Left ventricle myocardium inferior (tissue), 1 donor: ENCODE results near the gene TSHZ2. TPM values are rescaled to one million over a fixed set of nuclear protein-coding genes. Genes with fewer than 3 reads are reported as not detected.

ENCODE experiments used
- DNase-seq: peaks from one replicate; pipeline ENCODE4 v3.0.0-alpha.2; 2020
- H3K27ac ChIP-seq: fragments of 200-600 bp; replicated peaks from 2 replicates; pipeline ENCODE4 v1.8.0; 2021
- H3K27me3 ChIP-seq: fragments of 200-600 bp; 2 replicates; pipeline ENCODE4 v1.8.0; 2021; ENCODE audit warnings: low read depth
- H3K36me3 ChIP-seq: fragments of 200-600 bp; 2 replicates; pipeline ENCODE4 v1.8.0; 2021
- H3K4me1 ChIP-seq: fragments of 200-600 bp; 2 replicates; pipeline ENCODE4 v1.8.0; 2021
- H3K4me3 ChIP-seq: fragments of 200-600 bp; 2 replicates; pipeline ENCODE4 v1.8.0; 2021; ENCODE audit warnings: mild to moderate bottlenecking, moderate library complexity
- H3K9me3 ChIP-seq: fragments of 200-600 bp; replicated peaks from 2 replicates; pipeline ENCODE4 v1.8.0; 2021
- CTCF ChIP-seq: fragments of 200-600 bp; IDR thresholded peaks from 2 replicates; pipeline ENCODE4 v1.8.0; 2021; ENCODE audit warnings: antibody characterized with exemption, mild to moderate bottlenecking, borderline replicate concordance
- intact Hi-C: fragments of 100-400 bp; cut with micrococcal nuclease; formaldehyde crosslinking; loops from one replicate; pipeline ENCODE4 v1.11.0; 2022
- total RNA-seq: library from RNA; stranded (reverse); fragmentation: NEBNext Ultra II Directional; extraction: Animal tissue kit (Norgen Biotek cat#: 25700); gene quantifications from one replicate; pipeline ENCODE4 v1.2.1, GENCODE V29; 2021
- donor health status: DM: no; HTN: yes; CAD: no; lungs with severe emphysema.

The TSHZ2 gene
- total RNA-seq, 1 donor from 2014 or later: 3.1 TPM

GRCh38 chr20:53048387-53048786, 76.2 kb downstream of the TSHZ2 start:
- intact Hi-C loops: no loop called here
- Histone ChIP-seq H3K27ac (no peak overlapping the region), H3K27me3 (peaks cover 7% of the 10 kb centered on the region), H3K4me3 (no peak overlapping the region), H3K9me3 (peaks cover 17% of the 10 kb centered on the region), H3K4me1 (no peaks in the 10 kb centered on the region), H3K36me3 (no peaks in the 10 kb centered on the region)
- DNase-seq: no peak
- no peak for TF ChIP-seq CTCF

GRCh38 chr20:53050338-53050737, 78.2 kb downstream of the TSHZ2 start:
- intact Hi-C loops: no loop called here
- H3K27ac ChIP-seq: no peak overlapping the region
- H3K4me1 ChIP-seq: no peaks in the 10 kb centered on the region
- peaks cover 4% of the 10 kb centered on the region for H3K27me3 ChIP-seq
- DNase-seq: no peak
- no peak for TF ChIP-seq CTCF
- H3K36me3 ChIP-seq: no peaks in the 10 kb centered on the region
- H3K4me3 ChIP-seq: no peak overlapping the region
- peaks cover 17% of the 10 kb centered on the region for H3K9me3 ChIP-seq

- no peak for DNase-seq
- no peak overlapping the region for H3K27ac ChIP-seq
- peaks cover 4% of the 10 kb centered on the region for H3K27me3 ChIP-seq
- TF ChIP-seq CTCF: no peak
- intact Hi-C loops: no loop called here
- H3K4me1 ChIP-seq: no peaks in the 10 kb centered on the region
- H3K9me3 ChIP-seq: peaks cover 8% of the 10 kb centered on the region
- H3K36me3 ChIP-seq: no peaks in the 10 kb centered on the region
- no peak overlapping the region for H3K4me3 ChIP-seq
These were observed 80.2 kb downstream of the TSHZ2 start for GRCh38 chr20:53052380-53052779.

GRCh38 chr20:53053595-53053994, 81.4 kb downstream of the TSHZ2 start:
- H3K27me3 ChIP-seq: peaks cover 1% of the 10 kb centered on the region
- no peaks in the 10 kb centered on the region for H3K4me1 ChIP-seq
- TF ChIP-seq CTCF: no peak
- H3K4me3 ChIP-seq: no peak overlapping the region
- intact Hi-C loops: no loop called here
- DNase-seq: no peak
- H3K27ac ChIP-seq: no peak overlapping the region
- no peaks in the 10 kb centered on the region for H3K9me3 ChIP-seq
- no peaks in the 10 kb centered on the region for H3K36me3 ChIP-seq

GRCh38 chr20:53055367-53056067, 83.4 kb downstream of the TSHZ2 start:
- DNase-seq: no peak
- H3K36me3 ChIP-seq: no peaks in the 10 kb centered on the region
- H3K27ac ChIP-seq: no peak overlapping the region
- intact Hi-C loops: no loop called here
- no peaks in the 10 kb centered on the region for H3K9me3 ChIP-seq
- H3K4me1 ChIP-seq: no peaks in the 10 kb centered on the region
- no peaks in the 10 kb centered on the region for H3K27me3 ChIP-seq
- no peak for TF ChIP-seq CTCF
- no peak overlapping the region for H3K4me3 ChIP-seq
